Measurements from ENCODE around the gene CIROP.

Gene CIROP

DNA sequence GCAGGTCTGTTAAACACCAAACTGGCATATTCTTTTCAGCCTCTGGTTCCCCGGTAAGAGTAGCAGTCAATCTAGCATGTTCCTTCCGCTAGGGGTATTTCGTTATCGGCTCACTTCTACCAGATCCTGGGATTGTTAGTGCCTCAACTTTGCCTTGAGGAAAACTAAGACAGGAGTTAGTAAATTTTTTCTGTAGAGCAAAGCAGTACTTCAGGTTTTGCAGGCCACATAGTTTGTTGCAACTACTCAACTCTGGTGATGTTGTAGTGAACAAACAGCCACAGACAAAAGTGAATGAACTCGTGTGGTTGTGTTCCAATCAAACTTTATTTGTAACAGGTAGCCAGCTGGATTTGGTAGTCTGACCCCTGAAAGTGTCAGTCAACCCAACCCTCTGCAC is 41.2 kb downstream of the CIROP start:
- no peak for DNase-seq

DNA sequence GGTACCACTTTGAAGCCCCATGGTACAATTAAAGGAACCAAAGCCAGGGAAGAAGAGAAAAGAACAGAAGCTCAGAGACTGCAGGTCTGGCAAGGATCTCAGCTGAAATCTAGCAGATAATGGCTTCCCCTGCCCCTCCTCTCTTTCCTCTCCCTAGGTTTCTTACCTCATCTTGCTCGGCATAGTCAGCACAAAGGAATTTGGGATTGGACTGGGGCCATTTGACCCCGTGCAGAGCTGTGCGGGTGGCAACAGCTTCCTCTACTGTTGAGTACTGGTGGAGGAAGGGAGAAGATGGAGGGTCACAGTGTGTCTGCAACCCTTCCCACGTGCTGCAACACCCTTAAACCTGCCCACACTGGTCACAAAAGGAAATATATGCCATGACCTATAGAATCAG is 42.8 kb downstream of the CIROP start:
- DNase-seq: no peak

DNA sequence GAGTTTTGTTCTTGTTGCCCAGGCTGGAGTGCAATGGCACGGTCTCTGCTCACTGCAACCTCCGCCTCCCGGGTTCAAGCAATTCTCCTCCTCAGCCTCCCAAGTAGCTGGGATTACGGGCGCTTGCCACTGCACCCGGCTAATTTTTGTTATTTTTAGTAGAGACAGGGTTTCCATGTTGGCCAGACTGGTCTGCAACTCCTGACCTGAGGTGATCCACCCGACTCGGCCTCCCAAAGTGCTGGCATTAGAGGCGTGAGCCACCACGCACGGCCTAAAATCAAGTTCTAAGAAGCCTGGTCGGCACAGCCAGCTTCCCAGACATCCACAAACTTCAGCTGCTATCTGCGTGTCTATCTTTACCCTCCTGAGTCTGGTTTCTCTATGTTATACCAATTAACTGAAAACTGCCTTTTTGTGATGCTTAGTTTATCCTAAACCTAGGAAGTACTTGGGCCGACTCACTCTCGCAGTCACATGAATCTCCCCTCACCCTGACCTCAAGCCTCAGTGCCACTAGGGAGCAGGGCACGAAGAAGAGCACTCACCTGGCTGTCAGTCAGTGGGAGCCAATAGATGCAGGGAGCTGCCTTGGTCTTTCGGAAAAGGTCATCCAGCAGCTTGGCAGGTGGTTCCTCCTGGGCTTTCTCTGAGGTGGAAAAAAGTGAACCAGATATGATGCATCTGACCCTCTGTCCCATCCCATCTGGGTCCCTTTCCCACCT is 44.1 kb downstream of the CIROP start:
- DNase-seq: no peak

DNA sequence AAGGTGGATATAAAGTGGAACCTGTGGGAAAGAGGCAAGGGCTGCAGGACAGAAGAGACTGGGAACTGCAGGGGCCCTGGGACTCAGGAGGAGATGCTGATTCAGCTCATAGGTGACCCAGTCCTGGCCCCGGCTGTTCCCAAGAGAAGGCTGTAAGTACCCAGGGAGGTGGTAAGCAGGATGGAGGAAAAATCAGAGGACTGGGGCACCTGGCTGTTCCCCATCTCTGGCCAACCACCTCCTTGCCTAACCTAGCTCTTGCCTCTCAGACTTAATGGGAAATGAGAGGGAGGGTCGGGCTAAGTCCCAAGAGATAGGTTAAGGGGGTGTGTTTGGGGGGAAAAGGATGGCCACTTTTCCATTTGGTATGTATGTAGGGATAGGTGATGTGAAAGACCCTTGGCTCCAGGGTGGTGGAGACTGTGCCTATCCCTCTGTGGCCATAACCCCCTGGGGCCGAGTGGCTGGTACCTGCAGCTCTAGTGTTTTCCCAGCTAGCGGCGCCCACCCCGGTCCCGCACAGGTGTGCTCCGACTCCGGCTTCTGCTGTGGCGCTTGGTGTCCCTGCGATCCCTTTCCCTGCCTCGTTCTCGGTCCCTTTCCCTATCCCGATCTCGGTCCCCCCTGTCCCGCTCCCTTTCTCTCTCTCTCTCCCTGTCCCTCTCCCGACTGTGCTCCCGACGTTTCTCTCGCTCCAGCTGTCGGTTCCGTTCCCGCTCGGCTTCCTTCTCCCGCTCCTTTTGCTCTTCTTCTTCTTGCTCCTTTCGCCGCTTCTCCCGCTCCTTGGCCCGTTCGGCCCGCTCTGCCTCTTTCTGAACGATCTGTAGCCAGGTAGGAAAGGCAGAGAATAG is 45.9 kb downstream of the CIROP start:
- DNase-seq: no peak

DNA sequence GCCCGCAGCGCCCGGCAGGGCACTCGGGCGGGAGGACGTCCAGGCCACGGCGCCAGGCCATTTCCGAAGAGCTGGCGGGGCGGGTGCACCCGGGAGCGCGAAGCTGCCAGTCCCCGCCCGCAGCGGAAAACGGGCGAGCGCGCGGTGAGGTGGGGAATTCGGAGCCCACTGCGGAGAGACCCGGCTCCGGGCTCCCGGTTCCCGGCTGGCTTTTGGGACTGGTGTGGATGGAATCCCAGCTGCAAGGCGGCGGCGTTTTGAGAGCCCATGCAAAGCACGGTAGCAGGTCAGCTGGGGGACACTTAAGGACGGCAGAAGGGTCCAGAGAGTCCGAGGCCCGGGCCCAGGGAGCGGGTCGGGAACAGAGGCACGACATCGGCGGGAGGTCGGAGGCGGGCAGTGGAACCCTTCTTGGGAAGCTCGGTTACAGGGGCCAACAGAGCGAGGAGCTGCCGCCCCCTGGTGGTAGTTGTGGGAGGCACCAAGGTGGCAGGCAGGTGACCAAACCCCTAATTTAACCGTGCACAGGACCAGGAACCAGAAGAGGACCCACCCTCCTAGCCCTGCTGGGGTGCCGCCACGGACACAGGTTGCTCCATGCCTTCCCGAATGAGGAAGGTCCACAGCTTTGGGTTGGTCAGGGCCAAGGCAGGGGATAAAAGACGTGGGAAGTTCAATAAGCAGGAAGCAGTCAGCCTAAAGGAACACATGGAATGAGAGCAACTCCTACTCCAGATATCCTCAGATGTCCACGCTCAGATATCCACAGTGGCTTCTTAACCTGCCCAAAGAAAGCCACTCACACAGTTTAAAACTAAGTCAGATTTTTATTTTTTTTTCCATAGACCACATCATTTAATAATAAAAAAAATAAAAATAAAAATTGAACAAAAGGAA is 46.8 kb downstream of the CIROP start:
- DNase-seq: no peak

DNA sequence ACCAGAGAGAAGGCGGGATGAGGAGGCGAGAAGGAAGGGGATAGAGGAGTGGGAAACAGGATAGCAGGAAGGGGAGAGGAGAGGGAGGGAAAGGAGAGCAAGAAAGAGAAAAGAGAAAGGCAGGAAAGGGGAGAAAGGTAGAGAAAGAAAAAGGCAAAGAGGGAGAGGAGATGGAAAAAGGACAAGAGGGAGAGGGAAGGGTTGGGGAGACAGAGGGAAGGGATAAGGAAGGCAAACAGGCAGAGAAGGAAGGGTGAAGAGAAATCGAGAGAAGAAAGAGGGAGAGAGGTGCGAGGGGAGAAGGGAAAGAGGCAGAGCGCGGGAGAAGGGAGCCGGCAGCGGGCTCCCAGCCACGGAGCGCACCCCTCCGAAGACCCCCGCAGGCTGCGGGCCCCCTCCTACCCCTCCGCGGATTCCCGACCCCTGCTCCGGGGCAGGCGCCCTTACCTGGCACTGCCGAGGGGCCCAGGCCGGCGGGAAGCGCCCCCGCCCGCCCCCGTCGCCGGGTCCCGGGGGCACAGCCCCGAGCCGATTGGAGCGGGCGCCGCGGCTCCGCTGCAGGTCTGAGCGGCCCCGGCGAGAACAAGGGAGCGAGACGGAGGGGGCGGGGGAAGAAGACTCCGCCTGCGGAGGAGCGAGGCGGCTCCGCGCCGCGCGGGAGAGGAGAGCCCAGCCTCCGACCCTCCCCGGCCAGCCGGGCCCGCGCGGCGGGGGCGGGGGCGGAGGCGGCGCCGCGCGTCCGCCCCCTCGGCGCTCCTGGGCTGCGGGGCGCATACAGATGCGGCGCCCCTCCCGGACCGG is 47.6 kb downstream of the CIROP start, which contains the start of gene CDH24:
TSS of gene CDH24 (minus strand) at position 565 of the 801 bp plus-strand sequence. CDS start 1,787 bp downstream, outside the sequence.
- DNase-seq: no peak

DNA sequence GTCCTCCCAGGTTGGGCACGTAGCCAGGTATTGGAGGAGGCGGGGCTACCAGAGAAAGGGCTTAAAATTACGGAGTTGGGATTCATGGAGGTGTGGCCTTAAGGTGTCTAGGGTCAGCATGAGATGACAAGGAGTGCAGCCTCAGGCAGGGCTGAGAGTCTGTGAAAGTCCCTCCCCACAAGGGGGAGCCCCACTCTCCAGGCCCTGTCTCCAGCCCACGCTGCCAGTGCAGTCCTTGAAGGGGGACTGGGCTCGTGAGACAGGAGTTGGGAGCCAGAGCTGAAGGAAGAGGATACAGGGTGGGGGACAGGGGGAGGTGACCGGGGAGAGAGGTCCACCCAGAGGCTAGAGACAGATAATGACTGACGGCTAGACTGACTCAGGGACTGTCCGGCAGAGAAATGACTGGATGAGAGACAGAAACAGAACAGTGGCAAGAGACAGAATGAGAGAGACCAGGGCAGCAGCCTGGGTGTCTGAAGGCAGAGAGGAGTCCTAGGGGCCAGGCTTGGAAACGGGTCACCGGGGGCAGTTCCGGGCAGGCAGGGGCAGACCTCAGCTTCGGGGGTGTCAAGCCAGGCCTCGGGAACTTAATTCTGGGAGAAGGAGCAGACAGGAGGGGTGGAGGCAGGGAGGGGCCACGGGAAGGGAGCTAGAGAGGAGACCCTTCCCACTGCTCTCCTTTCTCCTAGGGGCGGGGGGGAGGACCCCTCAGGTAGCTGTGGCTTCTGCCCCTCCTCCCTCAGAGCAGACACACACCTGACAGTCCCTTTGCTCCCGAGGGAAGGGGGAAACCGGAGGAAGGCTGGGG is 48.4 kb downstream of the CIROP start:
- no peak for DNase-seq

DNA sequence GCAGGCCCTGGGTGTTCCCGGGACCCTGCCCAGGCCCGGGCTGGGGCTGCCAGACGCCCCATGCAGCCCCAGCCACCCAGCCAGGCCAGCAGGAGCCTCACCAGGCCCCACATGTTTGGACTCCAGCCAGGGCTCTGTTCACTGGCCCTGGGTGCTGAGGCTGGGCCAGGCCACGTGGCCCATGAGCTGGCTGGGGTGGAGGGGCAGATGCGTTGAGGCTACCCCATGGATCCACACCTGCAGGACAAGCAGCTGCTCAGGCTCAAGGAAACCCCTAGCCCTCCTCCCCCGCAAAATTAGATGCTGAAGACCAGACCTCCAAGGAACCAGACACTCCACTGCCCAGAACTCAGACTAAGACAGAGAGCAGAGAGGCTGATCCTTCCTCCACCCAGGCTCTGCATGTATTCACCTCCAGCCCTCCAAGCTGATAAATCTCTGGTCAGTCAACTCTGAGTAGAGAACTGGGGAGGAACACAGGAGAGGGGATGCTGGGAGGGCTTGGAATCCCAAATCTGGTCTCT is 49.1 kb downstream of the CIROP start:
- DNase-seq: no peak

DNA sequence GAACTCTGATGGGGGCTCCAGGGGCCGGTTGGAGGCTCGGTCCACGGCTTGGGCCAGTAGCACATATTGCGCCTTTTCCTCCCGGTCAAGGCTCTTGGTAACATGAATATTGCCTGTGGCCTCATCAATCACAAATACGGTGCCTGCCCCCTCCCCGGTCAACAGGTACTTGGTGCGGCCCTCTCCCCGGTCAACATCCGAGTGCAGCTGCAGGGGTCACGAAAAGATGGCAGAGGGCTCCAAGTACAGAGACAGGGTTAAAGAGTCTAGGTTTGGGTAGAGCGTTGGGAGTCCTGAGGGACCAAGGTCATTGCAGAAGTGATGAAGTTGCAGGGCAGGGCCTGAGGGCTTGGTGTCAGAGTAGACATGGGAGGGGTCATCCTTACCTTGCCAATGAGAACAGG is 49.6 kb downstream of the CIROP start:
- no peak for DNase-seq

DNA sequence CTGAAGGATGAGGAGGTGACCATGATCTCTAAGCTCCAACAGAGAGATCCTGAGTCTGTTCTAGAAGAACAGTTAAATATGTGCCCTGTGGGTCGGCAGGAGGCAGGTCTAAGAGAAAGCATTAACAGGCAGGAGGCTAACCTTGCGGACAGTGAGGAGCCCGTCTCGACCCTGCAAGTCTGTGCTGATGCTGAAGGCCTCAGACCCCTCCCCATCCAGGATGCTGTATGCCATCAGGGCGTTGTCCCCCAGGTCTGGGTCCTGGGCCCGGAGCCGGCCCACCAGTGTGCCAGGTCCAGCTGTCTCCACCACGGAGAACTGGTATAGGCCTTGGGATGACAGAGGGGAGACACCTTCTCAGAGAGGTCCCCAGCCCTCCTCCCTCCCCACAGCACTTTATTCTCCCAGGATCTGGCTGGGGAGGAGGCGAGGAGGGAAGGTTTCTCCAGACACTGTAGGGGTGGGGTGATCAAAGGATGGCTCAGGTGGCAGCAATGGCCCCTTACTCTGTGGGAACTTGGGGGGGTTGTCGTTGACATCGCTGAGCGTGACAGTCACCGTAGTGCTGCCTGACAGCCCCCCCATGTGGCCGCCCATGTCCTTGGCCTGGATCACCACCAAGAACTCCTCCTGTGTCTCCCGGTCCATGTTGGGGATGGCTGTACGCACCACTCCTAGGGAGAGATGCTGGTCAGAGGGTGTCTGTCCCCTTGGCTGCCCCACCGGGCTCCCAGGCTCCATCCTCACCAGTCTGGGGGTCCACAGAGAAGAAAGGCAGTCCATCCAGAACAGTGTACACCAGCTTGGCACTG is 50.6 kb downstream of the CIROP start:
- DNase-seq: no peak

DNA sequence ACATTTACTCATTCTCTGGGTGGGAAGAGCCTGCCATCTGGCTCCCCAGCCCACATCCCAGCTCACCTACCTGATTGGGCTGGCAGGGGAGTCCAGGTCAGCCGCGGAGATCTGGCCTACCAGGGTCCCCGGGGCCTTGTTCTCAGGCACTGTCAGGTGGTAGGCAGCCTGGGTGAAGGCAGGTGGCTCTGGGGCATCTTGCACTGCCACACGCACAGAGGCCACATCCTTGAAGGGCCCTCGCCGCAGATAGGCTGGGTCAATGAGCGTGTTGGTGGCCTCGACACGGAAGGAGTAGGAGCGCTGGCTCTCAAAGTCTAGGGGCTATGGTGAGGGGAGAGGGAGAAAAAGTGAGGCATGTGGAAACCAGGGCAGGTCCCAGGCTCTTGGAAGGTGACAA is 51.4 kb downstream of the CIROP start:
- DNase-seq: no peak

DNA sequence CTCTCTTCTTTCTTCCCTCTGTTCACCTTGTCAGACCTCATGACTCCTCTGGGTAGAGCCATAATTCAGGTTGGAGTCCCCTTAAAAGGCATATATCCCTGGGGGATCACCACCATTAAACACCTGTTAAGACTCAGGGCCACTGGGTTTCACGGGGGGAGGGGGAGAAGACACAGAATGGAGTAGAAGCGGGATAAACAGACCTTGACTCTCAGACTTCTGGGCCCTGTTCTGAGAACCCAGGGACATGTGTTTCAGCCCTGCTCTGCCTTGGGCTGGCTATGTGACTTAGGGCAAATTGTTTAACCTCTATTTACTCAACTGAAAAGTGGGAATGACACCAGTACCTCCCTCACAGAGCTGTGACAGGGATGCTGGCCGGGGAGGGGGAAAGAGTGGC is 52.1 kb downstream of the CIROP start:
- no peak for DNase-seq

DNA sequence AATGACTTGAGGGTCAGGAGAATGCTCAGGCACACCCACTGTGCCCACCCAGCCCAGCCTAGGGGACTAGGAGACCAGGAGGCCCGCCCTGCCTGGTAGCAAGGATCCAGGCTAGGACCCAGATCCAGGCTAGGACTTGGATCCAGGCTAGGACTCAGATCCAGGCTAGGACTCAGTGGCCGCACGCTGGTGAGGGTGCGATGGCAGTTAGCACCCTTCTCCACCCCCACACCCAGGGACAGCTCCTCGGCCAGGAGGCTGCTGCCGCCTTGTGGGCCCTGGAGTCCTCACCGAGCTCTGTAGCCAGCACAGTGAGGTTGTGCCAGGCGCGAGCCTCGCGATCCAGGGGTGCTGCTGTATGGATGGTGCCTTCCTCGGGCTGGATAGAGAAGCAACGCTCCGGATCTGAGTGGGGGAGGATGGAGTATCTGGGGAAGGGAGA is 52.6 kb downstream of the CIROP start:
- DNase-seq: no peak

DNA sequence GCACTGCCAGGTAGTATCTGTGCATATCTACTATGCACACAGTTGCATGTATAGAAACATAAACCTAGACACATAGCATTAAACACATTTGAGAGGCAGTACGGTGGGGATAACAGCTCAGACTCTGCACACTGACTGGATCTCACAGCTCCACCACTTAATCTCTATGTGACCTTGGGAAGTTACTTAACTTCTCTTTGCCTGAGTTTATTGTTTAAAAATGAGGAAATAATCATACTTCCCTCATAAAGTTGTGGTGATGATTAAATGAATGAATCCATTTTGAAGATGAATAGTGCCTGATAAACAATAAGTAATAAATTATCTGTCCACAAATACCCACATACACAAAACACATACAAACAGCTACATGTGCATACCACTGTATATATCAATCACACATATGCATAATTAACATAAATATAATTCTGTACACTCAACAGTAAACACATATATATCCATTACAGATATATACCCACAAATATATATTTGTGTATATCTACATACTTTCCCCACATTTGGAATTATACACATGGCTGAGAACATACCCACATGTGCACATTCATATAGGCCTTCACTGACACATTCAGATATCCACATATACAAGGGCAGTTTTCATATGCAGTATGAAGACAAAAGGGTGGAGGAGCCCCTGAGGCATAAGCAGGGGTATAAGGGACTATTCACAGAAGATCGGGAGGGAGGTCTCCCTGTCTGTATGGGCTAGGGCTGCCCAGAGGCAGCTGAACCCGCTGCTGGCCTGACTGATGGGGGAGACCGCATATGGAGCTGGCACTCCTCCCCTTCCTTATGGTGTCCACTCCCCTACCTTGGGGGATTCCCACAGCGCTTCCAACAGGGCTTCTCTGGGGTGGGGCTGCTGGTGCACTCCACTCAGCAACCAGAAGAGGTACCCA is 53.4 kb downstream of the CIROP start:
- no peak for DNase-seq

Data from NCI-H2029 treated with DMSO at 0.1 percent for 48 hours (cell line).